Epithelial cell of esophagus (primary cell): ENCODE measurements around the gene RPP40.

Experiments
- DNase-seq: peaks from one replicate; pipeline ENCODE4 v3.0.0; 2010; ENCODE audit warnings: low read depth
- H3K4me3 ChIP-seq: 2 replicates; pipeline ENCODE4 v1.5.1; 2011; ENCODE audit warnings: mild to moderate bottlenecking, low read length, control low read depth
- CTCF ChIP-seq: IDR thresholded peaks from 2 replicates; pipeline ENCODE4 v1.5.1; 2011; ENCODE audit warnings: low read depth, mild to moderate bottlenecking, low read length, control low read depth, inconsistent platforms; ENCODE audit not compliant: insufficient read depth; ENCODE audit errors: missing control alignments

The RPP40 gene

GRCh38 chr6:4999586-4999985 is 4.3 kb downstream of the RPP40 start:
- no peak overlapping the region for H3K4me3 ChIP-seq
- no peak for TF ChIP-seq CTCF
- no peak for DNase-seq

GRCh38 chr6:4997862-4998261 is 6.0 kb downstream of the RPP40 start:
- no peak for DNase-seq

GRCh38 chr6:4994741-4995140 is 9.1 kb downstream of the RPP40 start:
- TF ChIP-seq CTCF: no peak
- no peak for DNase-seq
- no peak overlapping the region for H3K4me3 ChIP-seq

More at GRCh38 chr6:4997862-4998261, 6.0 kb downstream of the RPP40 start:
- no peak overlapping the region for H3K4me3 ChIP-seq
- TF ChIP-seq CTCF: no peak

- no peak for DNase-seq
- no peak overlapping the region for H3K4me3 ChIP-seq
- TF ChIP-seq CTCF: no peak
Observed at GRCh38 chr6:4987432-4987831, 16.4 kb downstream of the RPP40 start.

- no peak for TF ChIP-seq CTCF
- DNase-seq: no peak
Observed at GRCh38 chr6:4986999-4987398, 16.8 kb downstream of the RPP40 start.

GRCh38 chr6:4983322-4983721 is 20.5 kb downstream of the RPP40 start:
- H3K4me3 ChIP-seq: no peak overlapping the region
- no peak for TF ChIP-seq CTCF
- DNase-seq: no peak

More at GRCh38 chr6:4986999-4987398, 16.8 kb downstream of the RPP40 start:
- H3K4me3 ChIP-seq: no peak overlapping the region

GRCh38 chr6:4981761-4982160 is 22.1 kb downstream of the RPP40 start:
- no peak overlapping the region for H3K4me3 ChIP-seq
- no peak for TF ChIP-seq CTCF
- no peak for DNase-seq
